HL-60 (cell line): ENCODE data around the gene OPTC.

Source experiments
- CTCF ChIP-seq: IDR thresholded peaks from one replicate; pipeline ENCODE4 v1.5.1; 2011; ENCODE audit warnings: low read length, control low read depth, inconsistent platforms; ENCODE audit not compliant: insufficient read depth
- GABPA ChIP-seq: IDR thresholded peaks from 2 replicates; pipeline ENCODE4 v1.6.1; 2012; ENCODE audit warnings: low read depth
- POLR2AphosphoS5 ChIP-seq: IDR thresholded peaks from 2 replicates; pipeline ENCODE4 v1.6.1; 2012; ENCODE audit warnings: low read depth

GRCh38 chr1:203525685-203526084 is 31.7 kb downstream of the OPTC start:
- no peak for TF ChIP-seq CTCF
- no peak for TF ChIP-seq GABPA
- no peak for TF ChIP-seq POLR2AphosphoS5
